A549 (cell line): Measurements from ENCODE around the gene LRRC74A. TPM values are rescaled to one million over a fixed set of nuclear protein-coding genes. Genes with fewer than 3 reads are reported as not detected.

Experiments used
- ATAC-seq, 2 experiments: fragments of 200-7000 bp in 1 of 2; fragments of >200 bp in 1 of 2; cut with Nextera tagmentation in 1 of 2; cut with Tn5 transposase in 1 of 2; 3 replicates each; pipeline versions ENCODE4 v1.8.0 to v1.9.1; 2018 to 2020; ENCODE audit warnings: mild to moderate bottlenecking in 1 of 2, moderate library complexity in 1 of 2
- CTCF ChIA-PET: fragments of 300-600 bp; sonication (Branson Sonifier 250); formaldehyde crosslinking; extraction: SDS; loops from one replicate; lab custom pipeline; 2021; ENCODE audit warnings: antibody characterized with exemption, inconsistent platforms; lab: Yijun Ruan, JAX
- POLR2A ChIA-PET: fragments of 350-600 bp; formaldehyde crosslinking; extraction: SDS; loops from one replicate; lab custom pipeline; 2021; ENCODE audit warnings: antibody characterized with exemption, inconsistent platforms; lab: Yijun Ruan, JAX
- DNase-seq, 2 experiments: peaks; one replicate each; pipeline versions ENCODE4 v3.0.0 to v3.0.0-alpha.2; 2011 to 2016; ENCODE audit warnings: low read depth in 1 of 2, low spot score in 1 of 2
- FAIRE-seq: peaks from 2 replicates; lab custom pipeline; 2011; peaks lifted over from hg19 to GRCh38; lab: Jason Lieb, UNC
- H3K27ac ChIP-seq, 2 experiments: fragments of >200 bp; sonication (Bioruptor Twin); formaldehyde crosslinking; 3 replicates each; pipeline ENCODE4 v1.5.1; 2016 to 2017
- H3K4me1 ChIP-seq: fragments of >200 bp; sonication (Bioruptor Twin); formaldehyde crosslinking; 3 replicates; pipeline ENCODE4 v1.6.1; 2016
- H3K4me2 ChIP-seq: fragments of >200 bp; sonication (Bioruptor Twin); formaldehyde crosslinking; 3 replicates; pipeline ENCODE4 v1.6.1; 2016
- H3K4me3 ChIP-seq: fragments of >200 bp; sonication (Bioruptor Twin); formaldehyde crosslinking; 3 replicates; pipeline ENCODE4 v1.5.1; 2016
- H3K9me3 ChIP-seq: fragments of >200 bp; sonication (Bioruptor Twin); formaldehyde crosslinking; 3 replicates; pipeline ENCODE4 v1.6.1; 2016
- CBX2 ChIP-seq: fragments of 200-600 bp; sonication (generic); IDR thresholded peaks from 2 replicates; pipeline ENCODE4 v1.6.1; 2016; ENCODE audit warnings: low read depth, mild to moderate bottlenecking, borderline replicate concordance
- CBX8 ChIP-seq: fragments of 200-600 bp; sonication (generic); IDR thresholded peaks from 2 replicates; pipeline ENCODE4 v1.6.1; 2016
- CEBPB ChIP-seq, 2 experiments: fragments of >200 bp in 1 of 2; sonication (Bioruptor Twin) in 1 of 2; formaldehyde crosslinking in 1 of 2; IDR thresholded peaks; 2 replicates each; pipeline ENCODE4 v1.6.1; 2012 to 2016
- CHD2 ChIP-seq: fragments of 150-350 bp; IDR thresholded peaks from 2 replicates; pipeline ENCODE4 v1.6.1; 2014; ENCODE audit warnings: low read length; ENCODE audit not compliant: partially characterized antibody
- CTCF ChIP-seq: fragments of >200 bp; sonication (Bioruptor Twin); formaldehyde crosslinking; IDR thresholded peaks from 3 replicates; pipeline ENCODE4 v1.5.1; 2016
- EHF ChIP-seq: fragments of 250-450 bp; sonication (Bioruptor Pico); IDR thresholded peaks from 2 replicates; pipeline ENCODE4 v1.5.0; 2020; ENCODE audit warnings: mild to moderate bottlenecking
- ELK1 ChIP-seq: fragments of 150-350 bp; IDR thresholded peaks from 2 replicates; pipeline ENCODE4 v1.6.1; 2014; ENCODE audit warnings: low read depth, mild to moderate bottlenecking, low read length
- EP300 ChIP-seq, 2 experiments: fragments of >200 bp; sonication (Bioruptor Twin); formaldehyde crosslinking; IDR thresholded peaks; 2 replicates in 1 of 2; 3 replicates in 1 of 2; pipeline ENCODE4 v1.6.1; 2016 to 2017
- FOXS1 ChIP-seq: fragments of 250-450 bp; sonication (Bioruptor Pico); IDR thresholded peaks from 2 replicates; pipeline ENCODE4 v1.5.0; 2020; ENCODE audit warnings: mild to moderate bottlenecking, moderate library complexity
- GATA3 ChIP-seq: IDR thresholded peaks from 2 replicates; pipeline ENCODE4 v1.6.1; 2012; ENCODE audit warnings: borderline replicate concordance
- HES2 ChIP-seq: fragments of >200 bp; sonication (Bioruptor Twin); formaldehyde crosslinking; IDR thresholded peaks from 2 replicates; pipeline ENCODE4 v1.6.1; 2016
- HMGXB4 ChIP-seq: fragments of 250-450 bp; sonication (Bioruptor Pico); IDR thresholded peaks from 2 replicates; pipeline ENCODE4 v1.5.0; 2021; ENCODE audit warnings: mild to moderate bottlenecking, moderate library complexity, borderline replicate concordance
- JUN ChIP-seq, 2 experiments: fragments of >200 bp; sonication (Bioruptor Twin); formaldehyde crosslinking; IDR thresholded peaks; 2 replicates in 1 of 2; 3 replicates in 1 of 2; pipeline ENCODE4 v1.6.1; 2016 to 2017
- JUNB ChIP-seq: fragments of >200 bp; sonication (Bioruptor Twin); formaldehyde crosslinking; IDR thresholded peaks from 2 replicates; pipeline ENCODE4 v1.6.1; 2016
- KDM5A ChIP-seq: fragments of 200-600 bp; sonication (generic); IDR thresholded peaks from 2 replicates; pipeline ENCODE4 v1.6.1; 2016; ENCODE audit warnings: antibody characterized with exemption, mild to moderate bottlenecking
- PHF8 ChIP-seq: fragments of 200-600 bp; sonication (generic); IDR thresholded peaks from 2 replicates; pipeline ENCODE4 v1.6.1; 2016; ENCODE audit warnings: low read depth, mild to moderate bottlenecking, antibody characterized with exemption, moderate library complexity, borderline replicate concordance
- RAD21 ChIP-seq, 2 experiments: fragments of >200 bp in 1 of 2; sonication (Bioruptor Twin) in 1 of 2; formaldehyde crosslinking in 1 of 2; IDR thresholded peaks in 1 of 2; conservative IDR thresholded peaks in 1 of 2; 2 replicates in 1 of 2; 3 replicates in 1 of 2; pipeline ENCODE4 v1.6.1; 2012 to 2018; ENCODE audit warnings: inconsistent platforms in 1 of 2
- RARB ChIP-seq: fragments of 250-450 bp; sonication (Bioruptor Pico); IDR thresholded peaks from 2 replicates; pipeline ENCODE4 v1.8.0; 2021; ENCODE audit warnings: mild to moderate bottlenecking, moderate library complexity
- RCOR1 ChIP-seq: fragments of 150-350 bp; IDR thresholded peaks from 2 replicates; pipeline ENCODE4 v1.6.1; 2014; ENCODE audit warnings: antibody characterized with exemption, low read length, low read depth
- REST ChIP-seq: fragments of 200-600 bp; sonication (generic); IDR thresholded peaks from 2 replicates; pipeline ENCODE4 v1.6.1; 2016; ENCODE audit warnings: antibody characterized with exemption, mild to moderate bottlenecking, moderate library complexity
- RNF2 ChIP-seq: fragments of 200-600 bp; sonication (generic); IDR thresholded peaks from 2 replicates; pipeline ENCODE4 v1.6.1; 2016; ENCODE audit warnings: low read depth, mild to moderate bottlenecking, antibody characterized with exemption, moderate library complexity, borderline replicate concordance
- TP53 ChIP-seq: fragments of 250-450 bp; sonication (Bioruptor Pico); IDR thresholded peaks from 2 replicates; pipeline ENCODE4 v1.5.0; 2021; ENCODE audit warnings: mild to moderate bottlenecking, moderate library complexity
- ZC3H11A ChIP-seq: fragments of 450-650 bp; IDR thresholded peaks from 2 replicates; pipeline ENCODE4 v1.6.1; 2014; ENCODE audit warnings: antibody characterized with exemption, mild to moderate bottlenecking
- ZSCAN20 ChIP-seq: fragments of 250-450 bp; sonication (Bioruptor Pico); IDR thresholded peaks from 2 replicates; pipeline ENCODE4 v1.8.0; 2022; ENCODE audit warnings: mild to moderate bottlenecking, moderate library complexity
- WGBS: methylation state at CpG from one replicate; pipeline ENCODE4 v1.1.6; 2017; ENCODE audit errors: missing lambda C conversion rate; 5-methylcytosine and 5-hydroxymethylcytosine counted together
- polyA plus RNA-seq, 4 experiments: library from polyadenylated mRNA; depleted of rRNA in 3 of 4; stranded (reverse); fragments of >200 nt; fragmentation: RNase III in 1 of 4; extraction: RNeasy Plus Mini Kit Qiagen cat#74134 plus additional on column Dnase treatment in 1 of 4; gene quantifications; 2 replicates in 3 of 4; 3 replicates in 1 of 4; pipeline ENCODE4 v1.2.3, GENCODE V29; 2011 to 2017

The LRRC74A gene
- polyA plus RNA-seq, 2 of the 4 experiments (the other 2 are of a cell fraction): not detected

GRCh38 chr14:76814726-76815645 is 11.2 kb upstream of the LRRC74A start:
- ATAC-seq (no peak), DNase-seq (no peak), FAIRE-seq (no peak)
- H3K4me2 ChIP-seq: no peak overlapping the region
- no peak overlapping the region for H3K4me3 ChIP-seq
- no peak for TF ChIP-seq HES2
- no peak for TF ChIP-seq CEBPB (IDR thresholded peaks at IDR 0.05)
- no peak for TF ChIP-seq RAD21 (conservative IDR thresholded peaks at IDR 0.05 in 1 of 2, IDR thresholded peaks at IDR 0.05 in 1 of 2)
- TF ChIP-seq FOXS1 (CRISPR knock-in tag): no peak
- TF ChIP-seq CBX8: no peak
- TF ChIP-seq TP53: no peak
- TF ChIP-seq ZC3H11A: no peak
- no peak for TF ChIP-seq RARB (CRISPR knock-in tag)
- POLR2A ChIA-PET: no interaction called here
- peaks cover 11% of the 10 kb centered on the region; the same call in 2 of the 3 replicates for H3K4me1 ChIP-seq
- no peaks in the 10 kb centered on the region for H3K9me3 ChIP-seq
- CTCF ChIA-PET: no interaction called here
- H3K27ac ChIP-seq: no peak overlapping the region
- WGBS: 35% methylated on average over 7 of the region's 7 CpGs

- no peaks in the 10 kb centered on the region for H3K4me1 ChIP-seq
- DNase-seq (no peak), ATAC-seq (no peak), FAIRE-seq (no peak)
- H3K4me2 ChIP-seq: no peak overlapping the region
- no peak overlapping the region for H3K4me3 ChIP-seq
- WGBS: 21% methylated on average over 2 of the region's 2 CpGs
- CTCF ChIA-PET: no interaction called here
- POLR2A ChIA-PET: interaction anchor here (0.6 kb wide), 1 partner anchor 21 kb away, joined by 3 read pairs; no protein-coding TSS in a partner anchor
- TF ChIP-seq ZSCAN20: no peak
- TF ChIP-seq HMGXB4 (CRISPR knock-in tag): no peak
- no peak for TF ChIP-seq CHD2
- no peak for TF ChIP-seq ELK1
- TF ChIP-seq EP300 (IDR thresholded peaks at IDR 0.05): no peak
- no peak for TF ChIP-seq KDM5A
- TF ChIP-seq JUN (IDR thresholded peaks at IDR 0.05): no peak
- no peak for TF ChIP-seq GATA3
- TF ChIP-seq CTCF: no peak
- no peak for TF ChIP-seq RAD21 (conservative IDR thresholded peaks at IDR 0.05 in 1 of 2, IDR thresholded peaks at IDR 0.05 in 1 of 2)
- no peak for TF ChIP-seq REST
- TF ChIP-seq CBX2: no peak
- no peak for TF ChIP-seq JUNB
- TF ChIP-seq RNF2: no peak
- no peak for TF ChIP-seq EHF
- TF ChIP-seq PHF8: no peak
- no peak for TF ChIP-seq RCOR1
- TF ChIP-seq, all 56 proteins: peak for 0
- Histone ChIP-seq H3K27ac (no peak overlapping the region), H3K9me3 (no peaks in the 10 kb centered on the region)
These were observed 5.5 kb upstream of the LRRC74A start for GRCh38 chr14:76820700-76821099.
